Loucy (cell line): ENCODE measurements around the gene TIMP2.

Experiments used
- CTCF ChIP-seq: fragments of 200-600 bp; sonication (generic); conservative IDR thresholded peaks from 2 replicates; pipeline ENCODE4 v1.5.1; 2014; ENCODE audit warnings: mild to moderate bottlenecking, antibody characterized with exemption, low read length
- EZH2phosphoT487 ChIP-seq: fragments of 200-600 bp; IDR thresholded peaks from 2 replicates; pipeline ENCODE4 v1.6.1; 2018; ENCODE audit warnings: antibody characterized with exemption, mild to moderate bottlenecking, moderate library complexity, borderline replicate concordance

- TF ChIP-seq CTCF = no peak
- TF ChIP-seq EZH2phosphoT487 = no peak
Observed at GRCh38 chr17:78883533-78884131, 41.6 kb downstream of the TIMP2 start.
